Astrocyte (in vitro differentiated cells and primary cell): Measurements from ENCODE around the gene VIPAS39.

Source experiments
- CTCF ChIP-seq: IDR thresholded peaks from 2 replicates; pipeline ENCODE4 v1.5.1; 2011; ENCODE audit warnings: low read depth, mild to moderate bottlenecking, inconsistent platforms, low read length, moderate library complexity; ENCODE audit not compliant: insufficient read depth
- EZH2 ChIP-seq: IDR thresholded peaks from 2 replicates; pipeline ENCODE4 v1.6.1; 2012; ENCODE audit warnings: mild to moderate bottlenecking, low read length, inconsistent platforms; ENCODE audit not compliant: insufficient read depth

GRCh38 chr14:77442196-77442595, 15.2 kb downstream of the VIPAS39 start:
- no peak for TF ChIP-seq CTCF
- TF ChIP-seq EZH2: no peak
